SK-N-SH treated with all-trans-retinoic acid at 6 μM for 48 hours (cell line): ENCODE results near the gene EFCAB14.

Experiments used
- CSDC2 ChIP-seq: fragments of 250-450 bp; sonication (Bioruptor Pico); IDR thresholded peaks from 2 replicates; pipeline ENCODE4 v1.5.0; 2020; ENCODE audit warnings: mild to moderate bottlenecking, moderate library complexity
- PPARA ChIP-seq: fragments of 250-450 bp; sonication (Bioruptor Pico); IDR thresholded peaks from 2 replicates; pipeline ENCODE4 v1.5.0; 2020; ENCODE audit warnings: mild to moderate bottlenecking, borderline replicate concordance
- RARB ChIP-seq: fragments of 250-450 bp; sonication (Bioruptor Pico); IDR thresholded peaks from 2 replicates; pipeline ENCODE4 v1.8.0; 2021; ENCODE audit warnings: mild to moderate bottlenecking, moderate library complexity
- SNAI2 ChIP-seq: fragments of 250-450 bp; sonication (Bioruptor Pico); IDR thresholded peaks from 2 replicates; pipeline ENCODE4 v1.5.0; 2020; ENCODE audit warnings: mild to moderate bottlenecking, moderate library complexity
- TCF4 ChIP-seq: fragments of 250-450 bp; sonication (Bioruptor Pico); IDR thresholded peaks from 2 replicates; pipeline ENCODE4 v1.8.0; 2021; ENCODE audit warnings: mild to moderate bottlenecking, moderate library complexity, borderline replicate concordance
- TOX ChIP-seq: fragments of 250-450 bp; sonication (Bioruptor Pico); IDR thresholded peaks from 2 replicates; pipeline ENCODE4 v1.8.0; 2021; ENCODE audit warnings: mild to moderate bottlenecking, moderate library complexity, borderline replicate concordance
- ZFP30 ChIP-seq: fragments of 450-650 bp; formaldehyde crosslinking; IDR thresholded peaks from 2 replicates; pipeline ENCODE4 v1.5.0; 2022; ENCODE audit warnings: mild to moderate bottlenecking, moderate library complexity
- TF ChIP-seq, protein P1 (sequence below): fragments of 250-450 bp; sonication (Bioruptor Pico); IDR thresholded peaks from 2 replicates; pipeline ENCODE4 v1.8.0; 2020; ENCODE audit warnings: mild to moderate bottlenecking, moderate library complexity, borderline replicate concordance

DNA sequence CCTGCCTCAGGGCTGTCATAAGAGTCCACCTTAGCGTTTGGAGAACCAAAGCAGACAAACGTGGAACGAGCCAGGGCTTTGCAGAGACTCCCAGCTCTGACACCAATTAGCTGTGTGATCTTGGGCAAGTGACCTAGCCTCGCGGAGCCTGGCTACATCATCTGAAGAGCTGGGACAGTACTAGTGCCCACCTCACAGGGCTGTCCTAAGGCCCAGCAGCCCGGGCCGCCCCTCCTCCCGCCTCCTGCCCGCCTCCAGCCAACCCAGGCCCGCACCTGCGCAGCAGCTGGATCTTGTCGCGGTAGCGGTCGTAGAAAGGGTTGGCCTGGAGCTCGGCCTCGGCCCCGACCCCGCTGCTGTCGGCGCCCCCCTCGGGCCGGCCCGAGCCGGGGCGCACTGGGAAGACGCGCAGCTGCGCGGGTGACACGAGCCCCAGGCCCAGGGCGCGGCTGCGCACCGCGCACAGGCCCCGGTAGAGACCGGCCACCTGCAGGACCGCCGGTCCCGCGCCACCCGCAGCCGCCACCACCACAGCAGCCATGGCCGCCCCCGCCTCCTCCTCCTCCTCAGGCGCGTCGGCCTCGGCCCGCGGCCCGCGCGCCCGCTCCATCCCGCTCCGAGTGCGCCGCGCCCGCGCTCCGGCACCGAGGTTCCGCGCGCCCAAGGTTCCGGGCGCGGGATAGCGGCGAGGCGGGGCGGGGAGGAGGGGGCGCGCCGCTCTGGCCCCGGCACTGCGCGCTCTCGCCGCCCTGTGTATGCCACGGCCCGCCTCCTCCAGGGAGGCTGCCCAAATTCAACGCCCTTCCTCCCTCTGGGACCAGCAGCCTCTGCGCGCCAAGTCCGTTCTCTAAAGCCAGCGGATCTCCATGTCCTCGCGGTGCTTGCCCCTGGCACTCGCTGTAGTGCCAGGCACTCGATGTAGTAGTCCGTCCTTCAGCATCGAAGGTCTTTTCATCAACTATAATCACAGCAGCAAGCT lies 50.8 kb downstream of the EFCAB14 start, which contains the start of gene ATPAF1:
- TF ChIP-seq RARB (CRISPR knock-in tag) (no peak), SNAI2 (CRISPR knock-in tag) (no peak), TOX (CRISPR knock-in tag) (no peak), PPARA (CRISPR knock-in tag) (no peak), TCF4 (CRISPR knock-in tag) (no peak), ZFP30 (no peak), CSDC2 (CRISPR knock-in tag) (peak; percentile 38; the same call in 1 of the 2 replicates)
- TF ChIP-seq, protein P1, sequence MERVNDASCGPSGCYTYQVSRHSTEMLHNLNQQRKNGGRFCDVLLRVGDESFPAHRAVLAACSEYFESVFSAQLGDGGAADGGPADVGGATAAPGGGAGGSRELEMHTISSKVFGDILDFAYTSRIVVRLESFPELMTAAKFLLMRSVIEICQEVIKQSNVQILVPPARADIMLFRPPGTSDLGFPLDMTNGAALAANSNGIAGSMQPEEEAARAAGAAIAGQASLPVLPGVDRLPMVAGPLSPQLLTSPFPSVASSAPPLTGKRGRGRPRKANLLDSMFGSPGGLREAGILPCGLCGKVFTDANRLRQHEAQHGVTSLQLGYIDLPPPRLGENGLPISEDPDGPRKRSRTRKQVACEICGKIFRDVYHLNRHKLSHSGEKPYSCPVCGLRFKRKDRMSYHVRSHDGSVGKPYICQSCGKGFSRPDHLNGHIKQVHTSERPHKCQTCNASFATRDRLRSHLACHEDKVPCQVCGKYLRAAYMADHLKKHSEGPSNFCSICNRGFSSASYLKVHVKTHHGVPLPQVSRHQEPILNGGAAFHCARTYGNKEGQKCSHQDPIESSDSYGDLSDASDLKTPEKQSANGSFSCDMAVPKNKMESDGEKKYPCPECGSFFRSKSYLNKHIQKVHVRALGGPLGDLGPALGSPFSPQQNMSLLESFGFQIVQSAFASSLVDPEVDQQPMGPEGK, result no peak
